ENCODE results near the gene DPRX. TPM values are rescaled to one million over a fixed set of nuclear protein-coding genes. Genes with fewer than 3 reads are reported as not detected.

DPRX gene
- total RNA-seq, 1 experiment from 2014 or later: not detected

DNA sequence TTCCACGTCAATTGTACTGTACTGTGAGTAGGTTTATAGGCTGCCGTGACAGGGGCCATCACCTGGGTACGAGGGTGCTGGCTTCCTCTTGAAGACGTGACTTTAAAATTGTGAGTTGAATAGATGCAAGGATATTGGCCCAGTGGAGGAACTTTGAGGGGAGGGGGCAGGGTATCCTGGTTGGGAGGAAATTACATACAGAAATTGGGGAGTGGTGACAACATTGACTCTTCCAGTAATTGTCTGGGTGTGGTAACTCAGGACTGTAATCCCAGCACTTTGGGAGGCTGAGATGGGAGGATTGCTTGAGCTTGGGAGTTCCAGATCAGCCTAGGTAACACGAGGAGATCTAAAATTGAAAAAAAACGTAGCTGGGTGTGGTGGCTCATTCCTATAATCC, 30.4 kb downstream of the DPRX start:
- no peak overlapping the region for H3K4me3 Mint-ChIP-seq
- no peak for DNase-seq (ENCODE audit: low spot score)
- peak overlapping the region; percentile 96 for H3K27ac Mint-ChIP-seq
- no peak for ATAC-seq
- H3K4me1 Mint-ChIP-seq: peaks cover 59% of the 10 kb centered on the region
- H3K27me3 Mint-ChIP-seq (ENCODE audit: low read depth): no peaks in the 10 kb centered on the region
- ChIA-PET POLR2A (no interaction called here), CTCF (no interaction called here)
- TF ChIP-seq NFE2L1 (CRISPR knock-in tag; IDR thresholded peaks at IDR 0.05) (no peak), ZNF416 (CRISPR knock-in tag; IDR thresholded peaks at IDR 0.05) (no peak), EMX1 (CRISPR knock-in tag; IDR thresholded peaks at IDR 0.05) (no peak), TEAD4 (CRISPR knock-in tag; IDR thresholded peaks at IDR 0.05) (no peak), ZNF138 (CRISPR knock-in tag; conservative IDR thresholded peaks at IDR 0.05) (no peak), ZNF317 (CRISPR knock-in tag; IDR thresholded peaks at IDR 0.05; ENCODE audit: borderline replicate concordance, low read depth) (no peak), MXD4 (CRISPR knock-in tag; IDR thresholded peaks at IDR 0.05; ENCODE audit: borderline replicate concordance) (no peak), IRF2 (CRISPR knock-in tag; IDR thresholded peaks at IDR 0.05; ENCODE audit: borderline replicate concordance, low read depth) (no peak), NR1H2 (CRISPR knock-in tag; IDR thresholded peaks at IDR 0.05) (no peak), KAT7 (CRISPR knock-in tag; IDR thresholded peaks at IDR 0.05; ENCODE audit: borderline replicate concordance) (no peak)
- TF ChIP-seq, protein P1, sequence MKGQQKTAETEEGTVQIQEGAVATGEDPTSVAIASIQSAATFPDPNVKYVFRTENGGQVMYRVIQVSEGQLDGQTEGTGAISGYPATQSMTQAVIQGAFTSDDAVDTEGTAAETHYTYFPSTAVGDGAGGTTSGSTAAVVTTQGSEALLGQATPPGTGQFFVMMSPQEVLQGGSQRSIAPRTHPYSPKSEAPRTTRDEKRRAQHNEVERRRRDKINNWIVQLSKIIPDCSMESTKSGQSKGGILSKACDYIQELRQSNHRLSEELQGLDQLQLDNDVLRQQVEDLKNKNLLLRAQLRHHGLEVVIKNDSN (CRISPR knock-in tag; IDR thresholded peaks at IDR 0.05): no peak
- TF ChIP-seq, protein P2, sequence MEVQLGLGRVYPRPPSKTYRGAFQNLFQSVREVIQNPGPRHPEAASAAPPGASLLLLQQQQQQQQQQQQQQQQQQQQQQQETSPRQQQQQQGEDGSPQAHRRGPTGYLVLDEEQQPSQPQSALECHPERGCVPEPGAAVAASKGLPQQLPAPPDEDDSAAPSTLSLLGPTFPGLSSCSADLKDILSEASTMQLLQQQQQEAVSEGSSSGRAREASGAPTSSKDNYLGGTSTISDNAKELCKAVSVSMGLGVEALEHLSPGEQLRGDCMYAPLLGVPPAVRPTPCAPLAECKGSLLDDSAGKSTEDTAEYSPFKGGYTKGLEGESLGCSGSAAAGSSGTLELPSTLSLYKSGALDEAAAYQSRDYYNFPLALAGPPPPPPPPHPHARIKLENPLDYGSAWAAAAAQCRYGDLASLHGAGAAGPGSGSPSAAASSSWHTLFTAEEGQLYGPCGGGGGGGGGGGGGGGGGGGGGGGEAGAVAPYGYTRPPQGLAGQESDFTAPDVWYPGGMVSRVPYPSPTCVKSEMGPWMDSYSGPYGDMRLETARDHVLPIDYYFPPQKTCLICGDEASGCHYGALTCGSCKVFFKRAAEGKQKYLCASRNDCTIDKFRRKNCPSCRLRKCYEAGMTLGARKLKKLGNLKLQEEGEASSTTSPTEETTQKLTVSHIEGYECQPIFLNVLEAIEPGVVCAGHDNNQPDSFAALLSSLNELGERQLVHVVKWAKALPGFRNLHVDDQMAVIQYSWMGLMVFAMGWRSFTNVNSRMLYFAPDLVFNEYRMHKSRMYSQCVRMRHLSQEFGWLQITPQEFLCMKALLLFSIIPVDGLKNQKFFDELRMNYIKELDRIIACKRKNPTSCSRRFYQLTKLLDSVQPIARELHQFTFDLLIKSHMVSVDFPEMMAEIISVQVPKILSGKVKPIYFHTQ (CRISPR knock-in tag; IDR thresholded peaks at IDR 0.05): no peak
- TF ChIP-seq, protein P3, sequence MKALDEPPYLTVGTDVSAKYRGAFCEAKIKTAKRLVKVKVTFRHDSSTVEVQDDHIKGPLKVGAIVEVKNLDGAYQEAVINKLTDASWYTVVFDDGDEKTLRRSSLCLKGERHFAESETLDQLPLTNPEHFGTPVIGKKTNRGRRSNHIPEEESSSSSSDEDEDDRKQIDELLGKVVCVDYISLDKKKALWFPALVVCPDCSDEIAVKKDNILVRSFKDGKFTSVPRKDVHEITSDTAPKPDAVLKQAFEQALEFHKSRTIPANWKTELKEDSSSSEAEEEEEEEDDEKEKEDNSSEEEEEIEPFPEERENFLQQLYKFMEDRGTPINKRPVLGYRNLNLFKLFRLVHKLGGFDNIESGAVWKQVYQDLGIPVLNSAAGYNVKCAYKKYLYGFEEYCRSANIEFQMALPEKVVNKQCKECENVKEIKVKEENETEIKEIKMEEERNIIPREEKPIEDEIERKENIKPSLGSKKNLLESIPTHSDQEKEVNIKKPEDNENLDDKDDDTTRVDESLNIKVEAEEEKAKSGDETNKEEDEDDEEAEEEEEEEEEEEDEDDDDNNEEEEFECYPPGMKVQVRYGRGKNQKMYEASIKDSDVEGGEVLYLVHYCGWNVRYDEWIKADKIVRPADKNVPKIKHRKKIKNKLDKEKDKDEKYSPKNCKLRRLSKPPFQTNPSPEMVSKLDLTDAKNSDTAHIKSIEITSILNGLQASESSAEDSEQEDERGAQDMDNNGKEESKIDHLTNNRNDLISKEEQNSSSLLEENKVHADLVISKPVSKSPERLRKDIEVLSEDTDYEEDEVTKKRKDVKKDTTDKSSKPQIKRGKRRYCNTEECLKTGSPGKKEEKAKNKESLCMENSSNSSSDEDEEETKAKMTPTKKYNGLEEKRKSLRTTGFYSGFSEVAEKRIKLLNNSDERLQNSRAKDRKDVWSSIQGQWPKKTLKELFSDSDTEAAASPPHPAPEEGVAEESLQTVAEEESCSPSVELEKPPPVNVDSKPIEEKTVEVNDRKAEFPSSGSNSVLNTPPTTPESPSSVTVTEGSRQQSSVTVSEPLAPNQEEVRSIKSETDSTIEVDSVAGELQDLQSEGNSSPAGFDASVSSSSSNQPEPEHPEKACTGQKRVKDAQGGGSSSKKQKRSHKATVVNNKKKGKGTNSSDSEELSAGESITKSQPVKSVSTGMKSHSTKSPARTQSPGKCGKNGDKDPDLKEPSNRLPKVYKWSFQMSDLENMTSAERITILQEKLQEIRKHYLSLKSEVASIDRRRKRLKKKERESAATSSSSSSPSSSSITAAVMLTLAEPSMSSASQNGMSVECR (CRISPR knock-in tag; IDR thresholded peaks at IDR 0.05; ENCODE audit: borderline replicate concordance): no peak
- TF ChIP-seq, protein P4, sequence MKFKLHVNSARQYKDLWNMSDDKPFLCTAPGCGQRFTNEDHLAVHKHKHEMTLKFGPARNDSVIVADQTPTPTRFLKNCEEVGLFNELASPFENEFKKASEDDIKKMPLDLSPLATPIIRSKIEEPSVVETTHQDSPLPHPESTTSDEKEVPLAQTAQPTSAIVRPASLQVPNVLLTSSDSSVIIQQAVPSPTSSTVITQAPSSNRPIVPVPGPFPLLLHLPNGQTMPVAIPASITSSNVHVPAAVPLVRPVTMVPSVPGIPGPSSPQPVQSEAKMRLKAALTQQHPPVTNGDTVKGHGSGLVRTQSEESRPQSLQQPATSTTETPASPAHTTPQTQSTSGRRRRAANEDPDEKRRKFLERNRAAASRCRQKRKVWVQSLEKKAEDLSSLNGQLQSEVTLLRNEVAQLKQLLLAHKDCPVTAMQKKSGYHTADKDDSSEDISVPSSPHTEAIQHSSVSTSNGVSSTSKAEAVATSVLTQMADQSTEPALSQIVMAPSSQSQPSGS (CRISPR knock-in tag; IDR thresholded peaks at IDR 0.05; ENCODE audit: borderline replicate concordance, low read depth): no peak
- TF ChIP-seq, protein P5, sequence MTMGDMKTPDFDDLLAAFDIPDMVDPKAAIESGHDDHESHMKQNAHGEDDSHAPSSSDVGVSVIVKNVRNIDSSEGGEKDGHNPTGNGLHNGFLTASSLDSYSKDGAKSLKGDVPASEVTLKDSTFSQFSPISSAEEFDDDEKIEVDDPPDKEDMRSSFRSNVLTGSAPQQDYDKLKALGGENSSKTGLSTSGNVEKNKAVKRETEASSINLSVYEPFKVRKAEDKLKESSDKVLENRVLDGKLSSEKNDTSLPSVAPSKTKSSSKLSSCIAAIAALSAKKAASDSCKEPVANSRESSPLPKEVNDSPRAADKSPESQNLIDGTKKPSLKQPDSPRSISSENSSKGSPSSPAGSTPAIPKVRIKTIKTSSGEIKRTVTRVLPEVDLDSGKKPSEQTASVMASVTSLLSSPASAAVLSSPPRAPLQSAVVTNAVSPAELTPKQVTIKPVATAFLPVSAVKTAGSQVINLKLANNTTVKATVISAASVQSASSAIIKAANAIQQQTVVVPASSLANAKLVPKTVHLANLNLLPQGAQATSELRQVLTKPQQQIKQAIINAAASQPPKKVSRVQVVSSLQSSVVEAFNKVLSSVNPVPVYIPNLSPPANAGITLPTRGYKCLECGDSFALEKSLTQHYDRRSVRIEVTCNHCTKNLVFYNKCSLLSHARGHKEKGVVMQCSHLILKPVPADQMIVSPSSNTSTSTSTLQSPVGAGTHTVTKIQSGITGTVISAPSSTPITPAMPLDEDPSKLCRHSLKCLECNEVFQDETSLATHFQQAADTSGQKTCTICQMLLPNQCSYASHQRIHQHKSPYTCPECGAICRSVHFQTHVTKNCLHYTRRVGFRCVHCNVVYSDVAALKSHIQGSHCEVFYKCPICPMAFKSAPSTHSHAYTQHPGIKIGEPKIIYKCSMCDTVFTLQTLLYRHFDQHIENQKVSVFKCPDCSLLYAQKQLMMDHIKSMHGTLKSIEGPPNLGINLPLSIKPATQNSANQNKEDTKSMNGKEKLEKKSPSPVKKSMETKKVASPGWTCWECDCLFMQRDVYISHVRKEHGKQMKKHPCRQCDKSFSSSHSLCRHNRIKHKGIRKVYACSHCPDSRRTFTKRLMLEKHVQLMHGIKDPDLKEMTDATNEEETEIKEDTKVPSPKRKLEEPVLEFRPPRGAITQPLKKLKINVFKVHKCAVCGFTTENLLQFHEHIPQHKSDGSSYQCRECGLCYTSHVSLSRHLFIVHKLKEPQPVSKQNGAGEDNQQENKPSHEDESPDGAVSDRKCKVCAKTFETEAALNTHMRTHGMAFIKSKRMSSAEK (CRISPR knock-in tag; IDR thresholded peaks at IDR 0.05; ENCODE audit: borderline replicate concordance): no peak
- TF ChIP-seq, protein P6, sequence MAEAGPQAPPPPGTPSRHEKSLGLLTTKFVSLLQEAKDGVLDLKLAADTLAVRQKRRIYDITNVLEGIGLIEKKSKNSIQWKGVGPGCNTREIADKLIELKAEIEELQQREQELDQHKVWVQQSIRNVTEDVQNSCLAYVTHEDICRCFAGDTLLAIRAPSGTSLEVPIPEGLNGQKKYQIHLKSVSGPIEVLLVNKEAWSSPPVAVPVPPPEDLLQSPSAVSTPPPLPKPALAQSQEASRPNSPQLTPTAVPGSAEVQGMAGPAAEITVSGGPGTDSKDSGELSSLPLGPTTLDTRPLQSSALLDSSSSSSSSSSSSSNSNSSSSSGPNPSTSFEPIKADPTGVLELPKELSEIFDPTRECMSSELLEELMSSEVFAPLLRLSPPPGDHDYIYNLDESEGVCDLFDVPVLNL (CRISPR knock-in tag; IDR thresholded peaks at IDR 0.05; ENCODE audit: borderline replicate concordance, low read depth): no peak
- TF ChIP-seq, protein P7, sequence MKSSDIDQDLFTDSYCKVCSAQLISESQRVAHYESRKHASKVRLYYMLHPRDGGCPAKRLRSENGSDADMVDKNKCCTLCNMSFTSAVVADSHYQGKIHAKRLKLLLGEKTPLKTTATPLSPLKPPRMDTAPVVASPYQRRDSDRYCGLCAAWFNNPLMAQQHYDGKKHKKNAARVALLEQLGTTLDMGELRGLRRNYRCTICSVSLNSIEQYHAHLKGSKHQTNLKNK (CRISPR knock-in tag; IDR thresholded peaks at IDR 0.05): no peak
- peaks cover 9% of the 10 kb centered on the region; the same call in 1 of the 2 replicates for H3K36me3 Mint-ChIP-seq
- 0 out of 2 replicates have a peak, but pooled peaks cover 8% of the 10 kb centered on the region for H3K9me3 Mint-ChIP-seq

All from WTC11 (cell line).